NCI-H2196 treated with DMSO at 0.1 percent for 48 hours (cell line): Measurements from ENCODE around the gene GNAQ.

Experiments used
- DNase-seq: peaks from one replicate; lab custom pipeline; 2025; ENCODE audit not compliant: unreplicated experiment; lab: John Stamatoyannopoulos, UW

GNAQ gene

DNA sequence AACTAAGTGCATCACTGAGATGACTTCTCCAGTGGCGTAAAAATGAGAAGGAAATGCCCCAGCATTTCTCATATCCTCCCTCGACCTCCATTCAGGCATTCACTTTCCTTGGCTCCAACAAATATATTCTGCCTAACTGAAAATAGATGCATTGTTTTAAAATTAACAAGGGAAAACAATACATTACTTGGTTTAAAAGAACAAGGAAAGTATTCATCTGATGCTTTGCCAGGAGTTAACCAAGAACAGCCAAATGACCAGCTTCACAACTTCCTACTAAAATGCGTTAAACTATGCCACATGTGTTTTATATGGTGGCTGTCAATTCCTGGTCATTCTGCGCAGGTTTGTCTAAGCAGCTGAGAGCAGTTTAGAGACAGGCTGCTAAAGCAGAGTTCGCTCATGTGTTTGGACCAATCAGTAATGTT, 121.4 kb downstream of the GNAQ start:
- no peak for DNase-seq

DNA sequence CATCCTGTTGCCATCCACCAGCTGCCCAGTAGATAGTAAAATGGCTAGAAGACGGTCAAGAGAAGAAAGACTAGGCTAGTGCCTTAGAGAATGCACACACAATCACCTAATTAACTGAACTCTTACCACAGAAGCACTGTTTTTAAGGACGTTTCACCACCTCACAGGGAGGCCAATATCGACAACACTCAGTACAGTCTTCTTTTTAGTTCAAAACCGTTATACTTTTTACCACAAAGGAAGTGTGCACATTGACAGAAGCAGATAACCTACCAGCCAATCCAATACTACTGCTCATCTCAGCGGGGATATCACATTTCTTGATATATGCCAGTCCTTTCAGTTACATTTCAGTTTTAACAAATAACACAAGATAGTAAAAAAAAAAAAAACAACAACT, 122.3 kb downstream of the GNAQ start:
- DNase-seq: no peak

DNA sequence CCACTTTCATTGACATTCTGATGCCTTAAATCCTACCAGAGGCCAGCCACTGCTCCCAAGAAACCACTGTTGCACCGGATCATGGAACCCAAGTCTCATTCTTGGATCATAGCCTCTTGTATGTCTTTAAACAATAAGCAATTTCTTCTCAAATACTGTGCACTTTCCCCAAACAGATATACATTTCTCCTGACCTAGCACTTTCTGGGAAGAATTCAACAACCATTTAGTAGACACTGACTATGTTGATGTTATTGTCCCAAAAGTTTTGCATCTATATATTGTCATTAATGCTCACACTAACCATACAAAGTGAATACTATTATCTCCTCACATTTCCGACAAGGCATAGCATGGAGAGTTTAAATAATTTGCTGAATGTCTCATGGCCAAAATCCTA, 123.3 kb downstream of the GNAQ start:
- no peak for DNase-seq

DNA sequence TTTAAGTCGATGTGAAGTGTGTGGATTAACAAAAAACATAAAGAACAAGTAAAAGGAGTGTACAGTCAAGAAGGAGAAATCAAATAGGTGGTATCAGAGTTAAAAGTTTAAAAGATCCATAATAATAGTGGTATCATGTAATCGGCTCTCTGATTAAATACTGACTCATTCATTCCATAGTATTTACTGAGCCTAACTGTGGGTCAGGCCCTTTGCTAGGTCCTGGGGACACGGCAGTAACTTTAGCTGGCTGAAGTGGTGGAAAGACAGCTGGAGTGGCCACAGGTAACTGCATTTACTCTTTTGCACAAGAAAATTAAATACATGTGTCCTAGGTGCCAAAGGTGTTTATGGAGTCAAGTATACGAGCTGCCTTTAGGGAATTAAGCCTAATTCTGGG, 124.0 kb downstream of the GNAQ start:
- DNase-seq: no peak

- DNase-seq: no peak
These were observed 124.6 kb downstream of the GNAQ start for GRCh38 chr9:77906991-77907390.

DNA sequence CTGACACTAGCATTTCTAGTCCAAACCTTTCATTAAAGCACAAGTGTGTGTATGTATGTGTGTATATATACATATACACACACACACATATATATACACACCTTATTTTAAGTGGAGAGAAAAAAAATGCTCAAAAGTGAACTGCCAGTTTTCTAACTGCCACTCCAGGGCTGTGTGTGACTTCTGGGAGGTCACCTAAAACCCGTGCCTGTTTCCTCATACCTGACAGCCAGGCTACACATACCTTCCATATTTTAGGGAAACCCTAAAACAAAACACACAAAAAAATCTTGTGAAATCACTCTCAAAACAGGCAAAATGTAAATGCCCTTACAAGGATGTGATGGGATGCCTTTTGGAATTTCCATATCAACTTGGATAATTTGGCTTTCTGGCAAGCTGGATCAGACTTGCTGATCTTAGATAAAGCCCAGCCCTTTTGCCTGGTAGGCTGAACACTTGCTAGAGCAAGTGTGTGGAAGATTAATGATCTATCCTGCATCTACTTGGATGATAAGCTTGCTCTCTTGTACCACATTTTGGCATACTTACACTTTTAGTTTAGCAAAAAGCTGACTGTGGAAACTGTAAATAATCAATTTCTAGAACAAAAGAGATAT, 127.8 kb downstream of the GNAQ start:
- DNase-seq: no peak

DNA sequence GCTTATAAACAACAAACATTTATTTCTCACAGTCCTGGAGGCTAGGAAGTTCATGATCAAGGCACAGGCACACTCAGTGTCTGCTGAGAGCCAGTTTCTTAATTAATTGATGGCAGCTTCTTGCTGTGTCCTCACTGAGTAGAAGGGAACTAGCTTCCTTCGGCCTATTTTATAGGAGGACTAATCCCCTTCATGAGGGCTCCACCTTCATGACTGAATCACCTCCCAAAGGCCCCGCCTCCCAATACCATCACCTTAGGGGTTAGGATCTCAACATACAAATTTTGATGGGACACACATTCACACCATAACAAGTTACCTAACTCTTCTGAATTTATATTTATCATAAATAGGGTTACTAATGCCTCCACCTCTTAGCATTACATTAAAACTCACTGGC, 129.8 kb downstream of the GNAQ start:
- DNase-seq: no peak

DNA sequence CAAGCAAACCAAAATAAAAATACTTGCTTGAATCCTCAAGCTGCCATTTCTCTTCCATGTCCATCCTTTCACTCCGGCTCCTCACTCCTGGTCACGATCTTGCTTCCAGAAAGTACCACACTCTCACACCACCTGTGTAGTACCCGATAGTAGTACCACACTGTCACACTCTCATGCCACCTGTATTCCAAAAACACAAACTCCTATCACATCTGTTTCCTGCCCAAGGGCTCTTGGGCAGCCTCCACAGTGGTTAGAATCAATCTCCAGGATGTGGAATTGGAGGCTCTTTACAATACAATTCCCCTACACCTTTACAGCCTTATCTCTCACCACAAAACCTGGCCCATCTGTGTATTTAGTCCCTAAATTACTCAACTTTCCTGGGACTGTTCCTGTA, 130.6 kb downstream of the GNAQ start:
- no peak for DNase-seq

- no peak for DNase-seq
These were observed 131.8 kb downstream of the GNAQ start for GRCh38 chr9:77899679-77900354.

DNA sequence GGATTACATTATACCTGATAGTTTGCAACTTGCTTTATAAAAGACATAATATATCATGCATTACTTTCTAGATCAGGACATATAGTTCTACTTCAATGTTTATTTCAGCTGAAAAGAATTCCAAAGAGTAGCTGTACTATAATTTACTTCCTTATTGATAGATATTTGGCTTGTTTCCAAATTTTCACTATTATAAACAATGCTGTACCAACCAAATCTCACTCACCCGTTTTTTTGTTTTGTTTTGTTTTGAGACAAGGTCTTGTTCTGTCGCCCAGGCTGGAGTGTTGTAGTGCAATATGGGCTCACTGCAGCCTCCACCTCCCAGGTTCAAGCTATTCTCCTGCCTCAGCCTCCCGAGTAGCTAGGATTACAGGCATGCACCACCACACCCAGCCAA, 132.7 kb downstream of the GNAQ start:
- DNase-seq: no peak

- DNase-seq: peak; percentile 28
These were observed 134.5 kb downstream of the GNAQ start for GRCh38 chr9:77896938-77897667.

- no peak for DNase-seq
These were observed 135.2 kb downstream of the GNAQ start for GRCh38 chr9:77896269-77896937.

DNA sequence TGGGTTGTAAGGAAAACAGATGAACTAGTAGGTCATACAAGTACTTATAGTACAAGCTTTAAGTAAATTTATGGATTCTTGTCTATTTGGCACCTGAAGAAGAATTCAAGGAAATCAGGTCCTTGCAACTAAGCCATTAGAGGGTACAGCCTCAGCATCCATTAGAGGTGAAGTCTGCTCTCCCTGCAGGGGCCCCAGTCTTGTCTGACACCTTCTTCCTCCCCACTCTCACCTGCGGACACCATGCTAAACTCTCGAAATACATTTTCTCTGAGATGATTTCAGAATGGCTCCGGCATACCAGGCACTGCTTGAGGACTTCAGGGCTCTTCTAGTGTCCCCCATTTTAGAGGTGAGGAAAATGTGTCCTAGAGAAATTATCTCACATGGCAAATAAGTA, 137.9 kb downstream of the GNAQ start:
- DNase-seq: no peak

GRCh38 chr9:77892955-77893514, 138.6 kb downstream of the GNAQ start:
- DNase-seq: no peak

DNA sequence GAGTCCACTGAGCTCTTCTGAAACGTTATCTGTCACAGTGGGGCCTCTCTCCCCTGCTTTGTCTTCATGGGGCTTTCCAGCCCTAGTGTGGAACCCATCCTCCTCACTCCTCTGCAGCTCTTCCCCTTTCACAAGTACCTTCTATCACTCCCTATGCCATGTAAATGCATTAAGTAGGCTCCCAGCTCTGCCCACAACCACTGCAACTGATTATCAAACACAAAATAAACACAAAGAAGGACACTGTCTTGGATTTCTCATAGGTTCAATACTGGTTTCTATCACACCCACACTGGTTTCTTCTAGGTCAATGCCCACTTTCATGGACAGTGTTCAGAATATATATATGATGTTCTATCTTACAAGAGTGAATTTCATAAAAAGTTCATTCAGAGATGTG, 139.4 kb downstream of the GNAQ start:
- no peak for DNase-seq

GRCh38 chr9:77891128-77891800, 140.3 kb downstream of the GNAQ start:
- DNase-seq: no peak

GRCh38 chr9:77887662-77888061, 143.9 kb downstream of the GNAQ start:
- no peak for DNase-seq

DNA sequence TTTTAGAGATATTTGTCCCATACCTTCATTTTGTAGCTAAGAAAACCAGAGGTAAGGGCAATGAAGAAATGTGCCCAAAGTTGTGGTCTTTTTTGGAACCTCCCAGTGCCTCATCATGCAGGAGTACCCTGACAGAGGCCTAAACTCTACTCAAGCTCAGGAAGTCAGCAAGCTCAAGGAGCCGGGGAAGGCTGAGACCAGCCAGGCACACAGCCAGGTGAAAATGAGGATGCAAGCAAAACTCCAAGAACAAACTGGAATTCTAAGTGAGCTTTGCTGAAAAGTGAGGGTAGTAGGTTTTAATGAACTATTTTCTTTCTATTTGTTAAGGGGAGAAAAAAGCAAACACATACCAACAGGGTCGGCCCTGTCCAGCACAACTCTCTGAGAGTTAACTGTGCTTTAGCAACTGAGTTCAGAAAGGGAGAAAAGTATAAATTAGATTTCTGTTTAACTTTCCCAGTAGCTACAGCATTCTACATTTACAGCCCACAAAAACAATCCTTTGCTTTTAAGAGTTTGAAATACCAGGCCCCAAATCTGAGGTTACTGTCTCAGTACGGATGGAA, 146.4 kb downstream of the GNAQ start:
- no peak for DNase-seq

GRCh38 chr9:77883846-77884771, 147.5 kb downstream of the GNAQ start:
- DNase-seq: no peak

- DNase-seq: no peak
These were observed 148.5 kb downstream of the GNAQ start for GRCh38 chr9:77883133-77883532.
